ENCODE results near the gene SLC25A20.

The SLC25A20 gene

GRCh38 chr3:48811524-48811923 is 87.2 kb downstream of the SLC25A20 start:
- no peak overlapping the region for H3K27ac ChIP-seq
- ChIA-PET POLR2A (ENCODE audit: low non-redundant PET) (no interaction called here), CTCF (no interaction called here)
- no peak for TF ChIP-seq CTCF (conservative IDR thresholded peaks at IDR 0.05; ENCODE audit: low read depth)
- DNase-seq (ENCODE audit: low spot score): no peak

Data from RWPE1 (cell line).